Stimulated activated CD4-positive, alpha-beta T cell treated with anti-CD3 and anti-CD28 coated beads, Interleukin-15, amount 100 ng/mL, for 48 hours (primary cell): ENCODE data around the gene PTGDS.

ENCODE experiments used
- DNase-seq, 2 donors: peaks; one replicate each; pipeline ENCODE4 v3.0.0-alpha.2; 2020; ENCODE audit warnings: low read depth in 2 of 2

The PTGDS gene

DNA sequence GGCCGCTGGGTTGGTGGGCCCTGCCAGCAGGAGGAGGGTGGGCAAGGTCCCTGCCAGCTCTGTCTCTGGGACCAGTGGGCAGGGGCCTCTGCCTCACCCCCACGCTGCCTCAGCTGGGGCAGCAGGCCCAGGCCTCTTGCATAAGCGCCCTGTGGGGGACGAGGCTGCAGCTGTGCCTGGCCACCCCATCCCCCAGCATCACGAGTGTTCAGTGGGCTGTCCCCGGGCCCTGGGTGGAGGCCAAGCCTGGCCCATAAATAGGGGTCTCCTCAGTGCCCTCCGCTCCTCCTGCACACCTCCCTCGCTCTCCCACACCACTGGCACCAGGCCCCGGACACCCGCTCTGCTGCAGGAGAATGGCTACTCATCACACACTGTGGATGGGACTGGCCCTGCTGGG is at the start of gene PTGDS:
Gene PTGDS (plus strand): TSS at position 282 of the 400 bp plus-strand sequence. CDS start 75 bp downstream, at position 357.
- DNase-seq, result no peak

DNA sequence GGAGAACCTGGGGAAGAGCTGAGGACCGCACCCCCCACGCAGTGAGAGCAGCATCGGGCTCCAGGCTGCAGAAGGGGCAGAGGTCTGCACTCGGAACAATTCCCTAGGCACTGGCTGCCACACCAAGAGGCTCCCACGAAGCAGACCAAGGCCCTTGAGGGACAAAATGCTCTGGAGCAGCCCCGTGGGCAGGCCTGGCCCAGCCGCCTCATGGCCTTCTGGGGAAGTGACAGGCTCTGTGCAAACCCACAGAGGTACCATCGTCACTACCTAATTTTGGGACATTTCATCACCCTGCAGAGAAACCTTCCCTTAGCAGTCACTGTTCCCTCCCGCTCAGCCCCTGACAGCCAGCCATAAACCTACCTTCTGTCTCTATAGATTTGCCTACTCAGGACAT is 48.7 kb upstream of the PTGDS start:
- no peak for DNase-seq

DNA sequence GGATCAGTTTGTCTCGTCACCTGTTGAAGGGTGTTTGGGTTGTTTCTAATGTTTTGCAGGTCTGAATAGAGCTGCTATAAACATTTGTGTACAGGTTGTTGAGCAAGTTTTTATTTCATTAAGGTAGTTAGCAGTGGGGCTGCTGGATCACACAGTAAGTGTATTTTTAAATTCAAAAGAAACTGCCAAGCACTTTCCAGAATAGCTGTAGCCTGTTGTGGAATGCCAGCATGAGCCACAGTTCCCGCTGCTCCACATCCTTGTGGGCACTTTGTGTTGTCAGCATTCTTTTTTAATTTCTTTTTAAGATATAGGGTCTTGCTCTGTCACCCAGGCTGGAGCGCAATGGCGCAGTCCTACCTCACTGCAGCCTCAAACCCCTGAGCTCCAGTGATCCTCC is 47.3 kb upstream of the PTGDS start:
- DNase-seq, result no peak

DNA sequence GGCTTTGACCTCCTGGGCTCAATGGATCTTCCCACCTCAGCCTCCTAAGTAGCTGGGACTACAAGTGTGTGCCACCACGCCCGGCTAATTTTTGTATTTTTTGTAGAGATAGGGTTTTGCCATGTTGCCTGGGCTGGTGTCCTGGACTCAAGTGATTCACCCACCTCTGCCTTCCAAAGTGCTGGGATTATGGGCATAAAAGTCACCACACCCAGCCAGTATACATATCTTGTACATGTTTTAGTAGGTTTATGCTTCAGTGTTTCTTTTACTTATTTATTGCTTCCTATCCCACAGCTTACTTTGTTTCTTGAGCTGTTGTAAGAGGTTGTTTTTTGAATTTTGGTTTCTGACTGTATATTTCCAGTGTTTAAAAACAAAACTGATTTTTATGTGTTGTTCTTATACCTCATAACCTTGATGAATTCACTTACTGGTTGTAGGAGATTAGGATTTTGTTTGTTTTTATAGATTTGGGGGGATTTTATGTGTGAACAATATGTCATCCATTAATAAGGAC is 45.6 kb upstream of the PTGDS start:
- DNase-seq, result no peak

DNA sequence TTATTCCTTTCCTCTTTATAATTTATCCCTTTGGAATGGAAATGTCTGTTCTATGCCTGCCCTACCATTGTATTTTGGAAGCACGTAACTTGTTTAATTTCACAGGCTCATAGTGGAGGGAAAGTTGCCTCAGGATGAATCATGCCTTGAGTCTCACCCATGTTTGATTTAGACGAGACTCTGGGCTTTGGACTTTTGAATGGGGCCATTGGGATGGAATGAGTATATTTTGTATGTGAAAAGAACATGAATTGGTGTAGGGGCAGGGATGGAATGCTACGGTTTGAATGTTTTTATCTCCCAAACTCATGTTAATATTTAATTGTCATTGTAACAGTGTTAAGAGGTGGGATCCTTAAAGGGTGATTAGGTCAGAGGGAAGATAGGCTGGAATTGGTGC is 43.0 kb upstream of the PTGDS start:
- DNase-seq, result no peak

DNA sequence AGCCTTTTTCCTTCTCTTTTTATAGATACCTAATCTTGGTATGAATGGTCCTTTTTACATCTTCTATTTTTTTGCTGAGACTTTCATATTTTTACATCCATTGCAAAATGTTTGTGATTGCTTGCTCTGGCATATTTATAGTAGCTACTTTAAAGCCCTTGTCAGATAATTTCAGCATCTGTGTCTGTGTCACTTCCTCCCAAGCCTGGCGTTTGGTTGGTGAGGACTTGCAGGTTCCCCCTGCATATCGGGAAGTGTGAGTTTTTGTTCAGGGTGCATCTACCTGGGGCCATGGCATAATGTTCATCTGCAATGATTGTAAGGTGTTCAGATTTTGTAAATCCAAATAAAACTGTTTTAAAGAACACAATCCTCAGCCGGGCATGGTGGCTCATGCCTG is 41.7 kb upstream of the PTGDS start:
- no peak for DNase-seq

DNA sequence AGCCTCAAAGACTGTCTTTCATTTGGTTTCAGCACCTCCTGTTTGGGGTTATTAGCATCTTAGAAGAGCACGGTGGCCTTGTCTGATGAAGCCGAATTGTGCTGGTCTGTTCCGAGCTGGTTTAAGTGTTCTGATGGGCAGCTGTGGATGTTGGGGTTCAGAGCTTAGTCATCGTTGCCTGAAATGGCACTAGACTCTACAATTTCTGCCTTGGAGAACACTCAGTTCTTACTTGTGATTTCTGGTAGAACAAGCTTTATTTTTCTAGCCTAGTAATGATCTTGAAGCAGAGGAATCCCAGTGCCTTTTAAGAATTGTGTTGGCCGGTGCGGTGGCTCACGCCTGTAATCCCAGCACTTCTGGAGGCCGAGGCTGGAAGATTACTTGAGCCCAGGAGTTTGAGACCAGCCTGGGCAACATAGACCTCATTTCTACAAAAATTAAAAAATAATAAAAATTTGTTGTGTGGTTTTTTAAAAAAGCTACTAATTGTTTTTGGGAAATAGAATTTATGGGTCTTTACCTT is 40.6 kb upstream of the PTGDS start:
- no peak for DNase-seq

DNA sequence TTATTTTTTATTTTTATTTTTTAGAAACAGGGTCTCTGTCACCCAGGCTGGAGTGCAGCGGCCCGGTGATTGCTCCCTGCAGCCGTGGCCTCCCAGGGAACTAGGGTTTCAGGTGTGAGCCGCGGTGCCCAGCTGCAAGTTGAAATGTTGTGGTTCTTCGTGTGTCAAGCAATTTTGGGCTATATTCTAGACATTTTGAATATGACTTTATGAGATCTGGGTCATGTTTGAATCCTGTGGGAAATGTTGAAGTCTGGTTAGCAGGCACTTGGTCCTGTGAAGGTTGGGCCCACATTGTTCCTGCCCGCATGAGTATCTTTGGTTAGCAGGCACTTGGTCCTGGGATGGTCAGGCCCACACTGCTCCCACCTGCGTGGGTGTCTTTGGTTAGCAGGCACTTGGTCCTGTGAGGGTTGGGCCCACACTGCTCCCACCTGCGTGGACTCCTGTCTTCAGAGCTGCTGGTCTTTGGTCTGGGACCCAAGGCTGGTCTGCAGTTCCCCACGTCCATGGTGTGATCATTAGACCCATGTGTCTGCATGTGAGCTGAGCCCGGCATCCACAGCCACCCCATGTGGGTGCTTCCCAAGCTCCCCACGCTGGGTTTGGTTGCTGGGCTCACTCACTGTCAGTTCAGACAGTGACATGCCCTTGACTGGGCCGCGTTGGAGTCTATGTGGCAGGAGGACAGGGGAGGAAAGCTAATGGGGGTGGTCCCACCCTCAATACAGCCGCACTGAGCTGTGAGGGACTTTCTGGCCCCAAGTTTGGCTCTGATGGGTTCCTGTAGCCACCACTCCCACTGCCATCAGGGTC is 39.9 kb upstream of the PTGDS start:
- no peak for DNase-seq

DNA sequence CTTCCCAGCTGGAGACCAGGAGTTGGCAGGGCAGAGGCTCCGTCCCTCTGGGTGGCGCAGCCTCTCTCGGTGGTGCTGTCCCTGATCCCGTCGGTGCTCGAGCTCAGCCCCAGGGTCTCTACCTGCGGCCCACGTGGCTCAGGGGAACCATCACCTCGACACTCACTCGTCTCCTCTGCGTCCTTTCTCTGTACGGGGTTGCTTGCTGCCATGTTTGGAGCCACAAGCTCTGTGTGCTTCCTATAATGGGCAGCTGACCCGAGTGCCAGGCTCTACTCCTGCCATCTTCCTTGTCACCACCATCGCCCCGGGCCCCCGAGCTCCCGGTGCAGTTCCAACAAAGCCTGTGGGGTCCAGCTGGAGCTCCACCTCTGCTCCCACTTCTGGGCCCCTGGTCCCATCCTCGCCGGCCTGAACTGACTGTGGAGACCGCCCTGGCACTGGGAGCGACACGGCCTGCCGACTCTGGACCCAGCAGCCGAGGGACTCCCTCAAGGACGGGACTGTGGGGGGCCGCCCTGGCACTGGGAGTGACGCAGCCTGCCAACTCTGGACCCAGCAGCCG is 37.8 kb upstream of the PTGDS start:
- DNase-seq, result no peak

DNA sequence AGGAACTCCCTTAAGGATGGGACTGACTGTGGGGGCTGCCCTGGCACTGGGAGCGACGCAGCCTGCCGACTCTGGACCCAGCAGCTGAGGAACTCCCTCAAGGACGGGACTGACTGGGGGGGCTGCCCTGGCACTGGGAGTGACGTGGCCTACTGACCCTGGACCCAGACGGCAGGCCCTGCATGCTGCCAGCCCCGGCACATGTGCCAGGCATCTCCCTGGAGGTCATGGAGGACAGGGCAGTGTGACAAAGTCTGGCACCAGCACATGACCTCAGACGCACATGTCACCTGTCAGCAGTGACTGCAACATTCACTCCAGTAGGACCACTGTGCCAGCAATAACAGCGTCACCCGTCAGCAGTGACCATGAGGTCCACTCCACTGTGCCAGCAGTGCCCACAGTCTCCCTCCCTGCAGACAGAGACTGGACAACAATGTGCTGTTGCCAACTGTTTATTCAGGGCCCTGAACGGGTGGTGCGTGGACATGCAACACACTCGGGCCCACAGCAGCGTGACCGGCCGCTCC is 37.2 kb upstream of the PTGDS start:
- no peak for DNase-seq

DNA sequence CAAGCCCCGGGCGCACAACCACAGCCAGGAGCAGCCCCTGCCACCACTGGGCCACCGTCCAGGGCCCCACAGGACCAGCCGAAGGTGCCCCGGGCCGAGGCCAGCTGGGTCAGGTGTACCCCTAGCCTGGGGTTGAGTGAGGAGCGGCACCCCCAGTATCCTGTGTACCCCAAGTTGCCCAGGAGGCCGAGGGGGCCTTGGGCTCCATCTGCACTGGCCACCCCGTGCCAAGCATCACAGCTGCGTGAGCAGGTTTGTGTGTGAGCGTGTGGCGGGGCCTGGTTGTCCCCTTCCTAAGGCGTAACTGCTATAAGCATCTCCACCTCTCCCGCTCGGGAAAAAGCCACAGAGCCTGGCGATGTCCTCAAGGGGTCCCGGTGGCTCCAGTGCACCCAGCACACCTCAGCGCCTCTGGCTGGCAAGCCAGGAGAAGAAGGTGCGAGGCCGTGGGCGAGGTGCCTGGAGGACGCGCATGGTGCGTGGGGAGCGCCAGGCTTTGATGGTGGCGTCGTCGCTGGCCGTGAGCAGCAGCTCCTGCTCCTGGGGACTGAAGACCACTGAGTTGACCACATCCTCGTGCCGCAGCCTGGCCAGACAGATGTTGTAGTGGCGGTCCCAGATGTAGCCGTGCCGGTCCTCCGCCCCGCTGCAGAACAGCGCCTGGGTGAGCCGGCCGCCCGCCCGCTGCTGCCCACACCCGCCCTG is 36.6 kb upstream of the PTGDS start:
- no peak for DNase-seq

DNA sequence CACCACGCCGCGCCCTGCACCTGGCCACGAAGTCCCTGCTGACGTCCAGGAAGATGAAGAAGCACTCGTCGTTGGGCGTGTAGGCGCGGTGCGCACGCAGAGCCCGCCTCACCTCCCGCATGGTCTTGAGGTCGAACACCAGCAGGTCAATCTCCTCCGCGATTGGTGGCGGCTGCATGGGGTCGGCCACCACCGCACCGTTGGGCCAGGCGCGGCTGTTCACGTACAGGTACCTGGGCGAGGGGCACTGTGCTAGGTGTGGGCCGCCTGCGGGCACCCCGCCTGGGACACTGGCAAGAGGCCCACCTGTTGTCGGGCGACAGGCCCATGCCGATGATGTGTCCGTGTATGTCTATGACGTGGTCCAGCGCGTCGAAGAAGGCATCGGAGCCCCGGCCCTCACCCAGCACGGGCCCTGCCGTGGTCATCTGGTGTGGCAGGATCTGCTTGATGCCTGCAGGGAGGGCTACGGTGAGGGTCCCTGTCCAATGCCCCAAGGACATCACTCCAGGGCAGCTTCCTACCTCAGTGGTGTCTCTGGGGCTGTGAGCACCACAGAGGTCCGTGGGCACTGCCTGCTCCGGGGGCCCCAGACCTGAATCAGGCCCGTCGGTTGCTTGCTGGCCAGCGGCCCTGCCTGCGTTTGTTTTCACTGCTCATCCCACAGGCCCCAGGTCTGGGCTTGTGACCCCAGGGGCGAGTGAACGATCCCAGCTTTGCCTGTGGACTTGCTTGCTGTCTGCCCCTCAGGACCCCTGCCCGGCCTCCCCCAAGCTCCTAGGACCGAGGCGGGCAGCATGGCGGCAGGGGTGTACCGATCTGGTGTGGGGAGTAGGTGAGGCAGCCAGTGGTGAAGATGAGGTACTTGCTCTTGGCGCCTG is 35.8 kb upstream of the PTGDS start:
- DNase-seq, result no peak

DNA sequence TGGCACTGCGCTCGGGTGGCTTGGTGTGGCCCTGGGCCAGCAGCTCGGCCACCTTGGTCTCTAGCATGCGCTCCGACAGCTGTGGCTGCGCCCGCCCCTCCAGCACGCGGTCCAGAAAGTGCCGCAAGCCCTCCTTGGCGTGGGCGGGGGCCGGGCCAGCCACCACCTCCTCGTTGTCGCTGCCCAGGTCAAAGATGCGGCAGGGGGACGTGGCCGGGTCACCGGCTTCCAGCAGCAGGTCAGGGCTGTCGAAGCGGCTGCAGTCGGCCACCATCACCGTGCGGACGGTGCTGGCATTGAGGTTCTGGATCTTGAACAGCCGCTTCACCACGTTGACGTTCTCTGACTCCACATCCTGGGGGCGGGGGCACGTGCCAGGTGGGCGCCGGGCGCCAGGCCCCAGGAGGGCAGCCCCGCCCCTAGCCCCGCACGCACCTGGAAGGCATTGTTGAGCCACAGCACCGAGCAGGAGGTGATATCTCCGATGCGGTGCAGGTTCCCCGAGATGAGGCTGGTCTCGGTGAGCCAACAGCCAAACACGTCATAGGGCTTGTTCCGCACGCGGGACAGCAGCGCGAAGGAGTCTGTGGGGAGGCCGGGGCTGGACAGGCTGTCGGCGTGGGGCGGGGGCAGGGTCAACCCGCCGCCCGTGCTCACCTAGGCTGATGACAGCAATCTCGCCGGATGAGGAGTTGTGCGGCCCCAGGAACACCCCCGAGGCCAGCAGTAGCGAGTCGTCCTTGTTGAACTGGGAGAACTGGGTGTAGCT is 35.0 kb upstream of the PTGDS start:
- no peak for DNase-seq

DNA sequence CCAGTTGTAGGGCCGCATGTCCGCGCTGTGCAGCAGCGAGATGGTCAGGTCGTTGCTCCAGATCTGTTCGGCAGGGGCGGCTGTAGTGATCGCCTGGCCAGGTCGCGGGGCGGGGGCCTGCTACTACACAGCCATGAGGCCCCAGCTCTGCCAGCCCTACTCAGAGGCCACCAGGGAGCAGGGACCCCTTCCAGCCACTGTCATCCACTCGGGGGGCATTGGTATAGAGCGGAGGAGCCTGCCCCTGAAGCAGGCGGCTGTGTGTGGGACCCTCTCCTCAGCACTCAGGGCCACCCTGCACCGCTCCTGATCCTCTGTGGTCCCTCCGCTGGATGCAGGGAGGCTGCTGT is 34.4 kb upstream of the PTGDS start:
- DNase-seq, result no peak

DNA sequence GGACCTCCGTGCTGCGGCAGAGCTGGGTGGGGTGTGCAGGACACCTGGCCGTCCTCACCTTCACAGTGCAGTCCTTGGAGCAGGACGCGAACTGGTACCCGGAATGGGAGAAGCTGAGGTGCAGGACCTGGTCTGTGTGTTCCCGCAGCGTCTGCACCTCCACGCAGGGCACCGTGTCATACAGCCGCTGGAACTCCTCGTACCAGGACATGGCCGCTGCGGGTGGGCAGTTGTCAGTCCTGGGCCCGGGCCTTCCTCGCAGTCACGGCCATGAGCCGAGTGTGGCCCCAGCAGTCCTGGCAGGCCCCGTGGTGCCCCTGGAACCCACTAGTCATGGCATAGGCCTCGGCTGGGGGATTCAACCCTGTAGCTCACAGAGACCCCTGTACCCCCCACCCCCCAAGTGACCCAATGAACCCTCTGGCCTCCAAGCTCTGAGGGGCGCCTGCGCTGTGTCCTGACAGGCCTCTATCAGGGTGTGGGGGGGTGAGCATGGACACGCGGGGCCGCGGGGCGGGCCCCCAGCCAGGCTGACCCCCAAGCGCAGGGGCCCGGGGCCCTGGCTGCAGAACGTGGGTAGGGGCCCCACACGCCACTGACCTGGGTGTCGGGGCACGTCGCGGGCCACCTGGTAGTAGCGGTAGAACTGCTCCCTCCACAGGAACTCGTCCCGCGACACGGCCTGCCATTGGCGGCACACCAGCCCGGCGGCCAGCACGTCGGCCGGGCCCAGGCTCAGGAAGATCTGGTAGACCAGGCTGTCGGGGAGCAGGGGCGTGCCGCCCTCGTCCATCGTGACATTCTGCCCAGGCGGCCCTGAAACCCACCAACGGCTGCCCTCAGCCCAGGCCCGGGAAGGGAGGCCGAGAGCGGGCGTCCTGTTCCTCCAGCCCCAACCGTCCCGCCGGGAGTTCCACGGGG is 33.8 kb upstream of the PTGDS start:
- DNase-seq, result peak in 1 of 2 donors; percentile 24

DNA sequence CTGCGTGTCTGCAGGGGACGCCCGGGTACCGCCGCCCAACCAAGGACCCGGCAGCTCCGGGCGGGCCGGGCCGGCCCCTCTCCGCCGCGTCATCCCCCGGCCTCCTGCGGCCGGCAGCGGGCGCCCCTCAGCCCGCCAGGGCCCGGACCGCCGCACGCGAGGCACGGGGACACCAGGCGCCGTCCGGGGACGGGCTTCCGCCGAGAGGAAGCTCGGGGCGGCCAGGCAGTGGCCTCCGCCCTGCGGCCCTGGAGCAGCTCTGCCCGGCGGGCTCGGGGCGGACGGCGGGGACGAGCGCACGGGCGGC is 33.1 kb upstream of the PTGDS start:
- DNase-seq, result no peak

DNA sequence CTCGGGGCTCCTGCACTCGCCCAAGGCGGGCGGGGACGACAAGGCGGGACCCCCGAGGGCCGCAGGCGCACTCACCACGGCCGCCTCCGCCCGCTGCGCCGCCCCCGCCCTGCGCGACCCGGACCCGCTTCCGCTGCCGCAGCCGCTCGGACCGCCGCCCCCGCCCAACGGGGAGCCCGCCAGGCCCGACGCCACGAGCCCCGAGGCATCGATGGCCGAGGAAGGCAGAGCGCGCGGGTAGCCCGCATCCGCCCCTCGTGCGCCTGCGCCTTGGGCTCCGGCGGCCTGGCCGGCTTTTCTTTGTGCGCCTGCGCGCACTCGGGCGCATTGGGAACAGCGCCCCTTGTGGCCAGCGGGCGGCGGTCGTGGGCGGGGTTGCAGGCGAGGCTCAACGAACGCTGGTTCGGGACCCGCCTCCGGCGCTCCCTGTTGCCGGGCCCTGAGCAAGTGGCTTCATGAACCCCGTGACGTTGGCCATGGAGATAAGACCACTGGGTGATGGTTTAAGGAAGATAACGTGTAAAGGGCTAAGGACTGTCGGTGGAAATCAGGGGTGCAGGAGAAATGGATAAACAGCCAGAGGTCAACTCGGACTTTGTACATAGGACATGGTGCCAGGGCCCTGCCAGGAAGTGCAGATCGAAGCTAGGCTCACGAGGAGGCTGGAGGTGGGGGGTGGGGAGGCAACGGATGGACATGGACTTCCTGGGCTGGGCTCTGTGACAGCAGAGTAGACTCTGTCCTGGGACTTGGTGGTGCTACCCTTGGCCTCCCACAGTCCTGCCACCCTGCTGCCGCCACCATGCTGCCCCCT is 32.6 kb upstream of the PTGDS start, which contains the start of the genes C8G and FBXW5:
Gene C8G (plus strand): TSS at position 725 of the 814 bp plus-strand sequence. CDS start 78 bp downstream, at position 803.
Gene FBXW5 (minus strand): TSS at position 220 of the 814 bp plus-strand sequence. CDS start 655 bp downstream, outside the sequence.
- peak; percentile 87 to 91 for DNase-seq
